ENCODE results near the gene GLE1. TPM values are rescaled to one million over a fixed set of nuclear protein-coding genes. Genes with fewer than 3 reads are reported as not detected.

GLE1 gene
- polyA plus RNA-seq, 3 donors = 16.0 to 31.2 (median 22.2) TPM

DNA sequence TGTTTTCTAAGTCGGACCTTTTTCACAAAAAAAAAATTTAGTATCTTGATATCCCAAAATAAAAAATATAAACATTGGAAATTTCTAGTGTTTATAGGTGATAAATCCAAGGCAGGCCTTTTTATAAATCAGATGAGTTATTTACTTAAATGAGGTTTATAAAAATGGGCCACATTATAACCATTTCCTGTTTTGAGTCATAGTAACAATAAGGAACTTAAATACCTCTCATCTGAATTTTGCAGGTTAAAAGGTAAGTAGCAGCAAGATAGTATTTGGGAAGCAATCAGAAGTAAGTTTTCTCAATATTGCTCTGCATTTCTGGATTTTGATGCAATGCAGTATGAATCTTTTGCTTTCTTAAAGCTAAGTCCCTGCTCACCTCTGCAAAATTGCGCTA is 51.8 kb downstream of the GLE1 start:
- Histone ChIP-seq H4K20me1 (ENCODE audit: insufficient read depth, low read length) (peaks cover 15% of the 10 kb centered on the region), H3K9ac (ENCODE audit: insufficient read depth, low read length, poor library complexity, severe bottlenecking) (no peak overlapping the region), H3K36me3 (replicated peaks in 1 of 2; ENCODE audit: control insufficient read depth in 1 of 2, insufficient read depth in 2 of 2, low read length in 2 of 2) (no peaks in the 10 kb centered on the region), H3K27me3 (ENCODE audit: control insufficient read depth in 2 of 2, insufficient read depth in 2 of 2, low read length in 2 of 2) (no peaks in the 10 kb centered on the region), H3K4me2 (replicated peaks; ENCODE audit: extremely low read depth, low read length, poor library complexity, severe bottlenecking) (no peak overlapping the region), H3K4me3 (replicated peaks in 1 of 3; ENCODE audit: low read depth in 2 of 3, low read length in 3 of 3) (no peak overlapping the region), H3K27ac (ENCODE audit: low read depth in 1 of 2, low read length in 2 of 2) (no peak overlapping the region), H3K79me2 (ENCODE audit: insufficient read depth, low read length) (peaks cover 35% of the 10 kb centered on the region), H3K4me1 (ENCODE audit: control insufficient read depth in 1 of 2, insufficient read depth in 2 of 2, low read length in 2 of 2) (peaks cover 16 to 29% of the 10 kb centered on the region in 2 donors), H2AFZ (ENCODE audit: insufficient read depth, low read depth, low read length, poor library complexity, severe bottlenecking) (no peak overlapping the region), H3K9me3 (replicated peaks in 1 of 2; ENCODE audit: control insufficient read depth in 1 of 2, insufficient read depth in 1 of 2, low read length in 2 of 2) (no peaks in the 10 kb centered on the region)
- Mint-ChIP-seq H3K27me3 (ENCODE audit: low read depth in 3 of 3) (peaks cover 0 to 4% (median 0%) of the 10 kb centered on the region in 3 donors), H3K9me3 (no peaks in the 10 kb centered on the region), H3K4me3 (no peak overlapping the region), H3K27ac (no peak overlapping the region), H3K36me3 (peaks cover 0 to 3% of the 10 kb centered on the region in 2 donors), H3K4me1 (peaks cover 21% of the 10 kb centered on the region)
- WGBS (ENCODE audit: insufficient coverage) = no CpG with 5 or more reads among the region's 2 CpGs
- intact Hi-C loops (cut with micrococcal nuclease) = no loop called here
- TF ChIP-seq, protein P1, sequence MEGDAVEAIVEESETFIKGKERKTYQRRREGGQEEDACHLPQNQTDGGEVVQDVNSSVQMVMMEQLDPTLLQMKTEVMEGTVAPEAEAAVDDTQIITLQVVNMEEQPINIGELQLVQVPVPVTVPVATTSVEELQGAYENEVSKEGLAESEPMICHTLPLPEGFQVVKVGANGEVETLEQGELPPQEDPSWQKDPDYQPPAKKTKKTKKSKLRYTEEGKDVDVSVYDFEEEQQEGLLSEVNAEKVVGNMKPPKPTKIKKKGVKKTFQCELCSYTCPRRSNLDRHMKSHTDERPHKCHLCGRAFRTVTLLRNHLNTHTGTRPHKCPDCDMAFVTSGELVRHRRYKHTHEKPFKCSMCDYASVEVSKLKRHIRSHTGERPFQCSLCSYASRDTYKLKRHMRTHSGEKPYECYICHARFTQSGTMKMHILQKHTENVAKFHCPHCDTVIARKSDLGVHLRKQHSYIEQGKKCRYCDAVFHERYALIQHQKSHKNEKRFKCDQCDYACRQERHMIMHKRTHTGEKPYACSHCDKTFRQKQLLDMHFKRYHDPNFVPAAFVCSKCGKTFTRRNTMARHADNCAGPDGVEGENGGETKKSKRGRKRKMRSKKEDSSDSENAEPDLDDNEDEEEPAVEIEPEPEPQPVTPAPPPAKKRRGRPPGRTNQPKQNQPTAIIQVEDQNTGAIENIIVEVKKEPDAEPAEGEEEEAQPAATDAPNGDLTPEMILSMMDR (IDR thresholded peaks at IDR 0.05) = no peak
- no peak for DNase-seq

DNA sequence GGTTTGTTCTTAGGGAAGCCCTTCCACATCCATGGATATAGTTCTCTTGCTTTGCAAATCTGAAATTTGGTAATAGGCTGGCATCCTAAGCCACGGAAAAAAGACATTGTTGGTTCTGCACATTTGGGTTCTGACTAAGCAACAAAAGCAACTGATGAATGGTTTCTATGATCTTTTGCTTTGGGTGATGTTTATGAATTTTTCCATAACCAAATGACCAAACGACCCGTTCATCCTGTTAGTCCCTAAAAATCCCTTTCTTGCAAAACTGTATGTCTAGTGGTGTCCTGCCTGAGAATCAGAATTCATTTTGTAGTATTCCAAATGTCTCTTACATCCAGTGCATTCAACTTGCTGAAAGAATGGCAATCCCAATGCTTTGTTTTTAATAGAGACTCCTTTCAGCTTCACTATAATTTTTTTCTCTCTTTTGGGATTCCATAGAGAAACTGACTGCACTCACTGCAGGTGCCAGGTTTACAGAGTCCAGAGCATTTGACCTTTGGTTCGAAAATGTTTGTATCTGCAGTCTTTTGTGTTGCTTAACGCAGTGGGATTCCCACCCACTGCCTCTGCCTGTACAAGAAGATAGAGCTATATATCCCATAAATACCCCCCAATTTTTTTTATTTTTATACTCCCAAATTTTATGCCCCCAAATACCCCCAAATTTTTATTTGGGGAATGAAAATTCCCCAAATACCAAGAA is 52.6 kb downstream of the GLE1 start:
- TF ChIP-seq, protein P1 (IDR thresholded peaks at IDR 0.05) = no peak
- Histone ChIP-seq H4K20me1 (ENCODE audit: insufficient read depth, low read length) (peaks cover 15% of the 10 kb centered on the region), H3K9me3 (replicated peaks in 1 of 2; ENCODE audit: control insufficient read depth in 1 of 2, insufficient read depth in 1 of 2, low read length in 2 of 2) (no peaks in the 10 kb centered on the region), H3K36me3 (replicated peaks in 1 of 2; ENCODE audit: control insufficient read depth in 1 of 2, insufficient read depth in 2 of 2, low read length in 2 of 2) (no peaks in the 10 kb centered on the region), H3K4me3 (replicated peaks in 1 of 3; ENCODE audit: low read depth in 2 of 3, low read length in 3 of 3) (no peak overlapping the region), H3K27me3 (ENCODE audit: control insufficient read depth in 2 of 2, insufficient read depth in 2 of 2, low read length in 2 of 2) (no peaks in the 10 kb centered on the region), H3K27ac (ENCODE audit: low read depth in 1 of 2, low read length in 2 of 2) (no peak overlapping the region), H3K4me2 (replicated peaks; ENCODE audit: extremely low read depth, low read length, poor library complexity, severe bottlenecking) (no peak overlapping the region), H3K4me1 (ENCODE audit: control insufficient read depth in 1 of 2, insufficient read depth in 2 of 2, low read length in 2 of 2) (peaks cover 10 to 23% of the 10 kb centered on the region in 2 donors), H3K79me2 (ENCODE audit: insufficient read depth, low read length) (peaks cover 35% of the 10 kb centered on the region), H2AFZ (ENCODE audit: insufficient read depth, low read depth, low read length, poor library complexity, severe bottlenecking) (no peak overlapping the region), H3K9ac (ENCODE audit: insufficient read depth, low read length, poor library complexity, severe bottlenecking) (no peak overlapping the region)
- H3K36me3 Mint-ChIP-seq = peaks cover 2 to 8% of the 10 kb centered on the region in 2 donors
- WGBS (ENCODE audit: insufficient coverage) = 93% methylated on average over 3 of the region's 5 CpGs
- H3K4me3 Mint-ChIP-seq = no peak overlapping the region
- H3K9me3 Mint-ChIP-seq = no peaks in the 10 kb centered on the region
- no peak overlapping the region for H3K27ac Mint-ChIP-seq
- H3K27me3 Mint-ChIP-seq (ENCODE audit: low read depth in 3 of 3) = peaks cover 0 to 4% (median 0%) of the 10 kb centered on the region in 3 donors
- DNase-seq = no peak
- peaks cover 14% of the 10 kb centered on the region for H3K4me1 Mint-ChIP-seq
- intact Hi-C loops (cut with micrococcal nuclease) = no loop called here

All from CD14-positive monocyte (primary cell).